ENCODE results near the gene ANKRD28. TPM values are rescaled to one million over a fixed set of nuclear protein-coding genes. Genes with fewer than 3 reads are reported as not detected.

The ANKRD28 gene
- total RNA-seq, 4 donors from 2014 or later = 97.1 to 121 (median 105) TPM

DNA sequence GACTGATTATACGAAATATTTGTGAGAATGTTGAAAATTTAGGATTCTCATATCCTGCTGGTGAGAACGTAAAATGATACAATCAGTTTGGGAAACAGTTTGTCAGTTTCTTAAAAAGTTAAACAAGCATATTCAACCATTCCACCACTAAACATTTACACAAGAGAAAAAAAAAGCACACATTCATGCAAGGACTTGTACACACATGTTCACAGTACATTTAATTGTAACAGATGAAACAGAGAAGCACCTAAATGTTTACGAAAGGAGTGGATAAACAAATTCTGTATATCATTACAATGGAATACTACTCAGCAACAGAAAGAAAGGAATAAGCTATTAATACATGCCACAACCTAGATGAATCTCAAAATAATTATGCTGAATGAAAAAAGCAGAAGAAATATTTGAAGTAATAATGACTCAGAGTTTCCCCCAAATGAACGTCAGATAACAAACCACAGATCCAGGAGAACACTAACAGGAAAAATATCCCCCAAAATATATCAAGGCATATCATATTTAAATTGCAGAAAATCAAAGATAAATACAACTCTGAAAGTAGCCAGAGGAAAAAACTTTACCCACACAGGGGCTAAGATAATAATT is 14.3 kb downstream of the ANKRD28 start:
- DNase-seq (no peak), ATAC-seq (no peak)
- H3K4me3 ChIP-seq = peak overlapping the region in 3 of 4 donors; percentile 3 to 43 (median 24)
- no peaks in the 10 kb centered on the region for H3K27me3 ChIP-seq
- intact Hi-C loops (cut with DNase I; ENCODE audit: low total_unique reads) (no loop called here), in situ Hi-C loops (cut with MboI; ENCODE audit: low sequenced_read_pairs in 4 of 4) (no loop called here)
- peaks cover 0 to 3% of the 10 kb centered on the region in 2 donors for H3K36me3 ChIP-seq
- TF ChIP-seq POLR2A (IDR thresholded peaks at IDR 0.05) = no peak
- TF ChIP-seq, protein P1, sequence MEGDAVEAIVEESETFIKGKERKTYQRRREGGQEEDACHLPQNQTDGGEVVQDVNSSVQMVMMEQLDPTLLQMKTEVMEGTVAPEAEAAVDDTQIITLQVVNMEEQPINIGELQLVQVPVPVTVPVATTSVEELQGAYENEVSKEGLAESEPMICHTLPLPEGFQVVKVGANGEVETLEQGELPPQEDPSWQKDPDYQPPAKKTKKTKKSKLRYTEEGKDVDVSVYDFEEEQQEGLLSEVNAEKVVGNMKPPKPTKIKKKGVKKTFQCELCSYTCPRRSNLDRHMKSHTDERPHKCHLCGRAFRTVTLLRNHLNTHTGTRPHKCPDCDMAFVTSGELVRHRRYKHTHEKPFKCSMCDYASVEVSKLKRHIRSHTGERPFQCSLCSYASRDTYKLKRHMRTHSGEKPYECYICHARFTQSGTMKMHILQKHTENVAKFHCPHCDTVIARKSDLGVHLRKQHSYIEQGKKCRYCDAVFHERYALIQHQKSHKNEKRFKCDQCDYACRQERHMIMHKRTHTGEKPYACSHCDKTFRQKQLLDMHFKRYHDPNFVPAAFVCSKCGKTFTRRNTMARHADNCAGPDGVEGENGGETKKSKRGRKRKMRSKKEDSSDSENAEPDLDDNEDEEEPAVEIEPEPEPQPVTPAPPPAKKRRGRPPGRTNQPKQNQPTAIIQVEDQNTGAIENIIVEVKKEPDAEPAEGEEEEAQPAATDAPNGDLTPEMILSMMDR (IDR thresholded peaks at IDR 0.05 in 4 of 5, conservative IDR thresholded peaks at IDR 0.05 in 1 of 5) = no peak
- H3K9me3 ChIP-seq = no peaks in the 10 kb centered on the region
- peak overlapping the region; percentile 55 to 83 (median 76) for H3K27ac ChIP-seq
- H3K4me1 ChIP-seq = peaks cover 41 to 52% of the 10 kb centered on the region in 2 donors

DNA sequence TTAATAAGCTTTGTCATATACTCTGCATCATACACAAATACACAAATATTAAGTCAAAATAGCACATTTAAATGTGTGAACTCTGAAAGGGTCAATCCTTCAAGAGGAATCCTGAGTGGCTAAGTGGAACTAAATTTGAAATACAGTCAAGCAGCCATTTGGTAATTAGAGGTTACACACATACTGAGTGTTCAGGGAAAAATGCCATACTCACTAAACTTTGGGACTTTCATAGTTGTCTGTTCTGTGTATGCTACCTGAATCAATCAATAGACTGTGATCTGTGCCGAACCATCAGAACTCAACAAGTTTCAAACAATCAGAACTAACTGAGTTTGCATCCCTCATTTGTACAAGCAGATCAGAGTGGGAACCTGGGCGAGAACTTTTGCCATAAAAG is 15.3 kb downstream of the ANKRD28 start:
- DNase-seq = no peak
- Histone ChIP-seq H3K4me3 (peak overlapping the region; percentile 12 to 43 (median 21)), H3K9me3 (no peaks in the 10 kb centered on the region), H3K4me1 (peaks cover 41 to 50% of the 10 kb centered on the region in 2 donors), H3K27me3 (no peaks in the 10 kb centered on the region), H3K36me3 (peaks cover 0 to 3% of the 10 kb centered on the region in 2 donors), H3K27ac (peak overlapping the region; percentile 55 to 83 (median 76))
- TF ChIP-seq POLR2A (IDR thresholded peaks at IDR 0.05) = no peak
- TF ChIP-seq, protein P1 (IDR thresholded peaks at IDR 0.05 in 4 of 5, conservative IDR thresholded peaks at IDR 0.05 in 1 of 5) = no peak
- ATAC-seq = peak; percentile 24
- in situ Hi-C loops (cut with MboI; ENCODE audit: low sequenced_read_pairs in 4 of 4) (no loop called here), intact Hi-C loops (cut with DNase I; ENCODE audit: low total_unique reads) (no loop called here)

DNA sequence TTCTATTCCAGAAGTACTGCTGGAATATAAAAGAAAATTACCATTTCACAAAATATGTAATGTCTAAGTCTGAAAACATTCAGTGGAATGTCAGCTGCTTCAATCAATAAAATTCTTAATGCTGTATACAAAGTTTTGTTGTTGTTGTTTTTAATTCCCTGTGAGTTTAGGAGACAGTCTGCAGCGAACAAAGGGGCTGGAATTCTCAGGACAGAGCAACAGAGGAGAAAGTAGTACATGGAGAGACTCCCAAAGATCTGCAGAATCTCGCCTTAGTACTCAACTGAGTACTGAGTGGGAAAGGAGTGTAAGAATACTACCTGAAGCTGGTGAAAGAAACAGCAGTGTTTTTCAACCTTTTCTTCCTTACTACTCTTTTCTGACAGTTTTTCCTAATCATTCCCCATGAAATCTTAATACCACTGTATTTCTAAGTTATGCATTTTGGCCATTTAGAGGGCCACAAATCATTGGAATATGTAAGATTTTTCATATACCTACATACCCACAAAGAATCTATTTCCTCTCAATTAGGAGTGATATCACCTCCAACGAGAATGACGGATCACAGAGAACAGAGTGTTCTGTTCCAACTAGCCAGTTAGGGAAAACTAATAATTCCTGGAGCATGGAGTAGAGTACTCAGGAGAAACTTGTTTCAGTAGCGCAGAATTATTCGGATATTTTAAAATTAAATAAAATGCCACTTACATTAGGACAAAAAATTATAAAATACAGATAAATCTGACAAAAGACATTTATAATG is 16.0 kb downstream of the ANKRD28 start:
- TF ChIP-seq POLR2A (IDR thresholded peaks at IDR 0.05) = peak in 1 of 2 donors; percentile 41
- TF ChIP-seq, protein P1 (IDR thresholded peaks at IDR 0.05 in 4 of 5, conservative IDR thresholded peaks at IDR 0.05 in 1 of 5) = no peak
- Histone ChIP-seq H3K27ac (peak overlapping the region; percentile 55 to 83 (median 76)), H3K36me3 (no peaks in the 10 kb centered on the region), H3K9me3 (no peaks in the 10 kb centered on the region), H3K4me3 (peak overlapping the region; percentile 12 to 43 (median 28)), H3K27me3 (no peaks in the 10 kb centered on the region), H3K4me1 (peaks cover 41 to 44% of the 10 kb centered on the region in 2 donors)
- intact Hi-C loops (cut with DNase I; ENCODE audit: low total_unique reads) = no loop called here
- no peak for DNase-seq
- ATAC-seq = peak; percentile 90 to 91
- in situ Hi-C loops (cut with MboI; ENCODE audit: low sequenced_read_pairs in 4 of 4) = no loop called here

DNA sequence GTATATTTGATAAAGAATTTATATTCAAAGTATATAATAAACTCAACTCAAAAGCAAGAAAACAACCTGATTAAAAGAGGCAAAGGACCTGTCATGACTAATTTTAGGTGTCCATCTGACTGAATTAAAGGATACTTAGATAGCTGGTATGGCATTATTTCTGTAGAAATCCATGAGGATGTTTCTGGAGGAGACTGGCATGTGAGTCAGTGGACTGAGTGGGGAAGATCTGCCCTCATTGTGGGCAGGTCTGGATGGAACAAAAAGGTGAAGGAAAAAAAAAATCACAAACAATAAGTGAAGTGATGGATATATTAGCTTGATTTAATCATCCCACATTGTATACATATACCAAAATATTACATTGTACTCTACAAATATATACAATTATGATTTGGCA is 16.6 kb downstream of the ANKRD28 start:
- Histone ChIP-seq H3K4me3 (peak overlapping the region in 3 of 4 donors; percentile 12 to 43 (median 24)), H3K9me3 (no peaks in the 10 kb centered on the region), H3K27me3 (no peaks in the 10 kb centered on the region), H3K27ac (peak overlapping the region; percentile 55 to 83 (median 76)), H3K4me1 (peaks cover 41 to 43% of the 10 kb centered on the region in 2 donors), H3K36me3 (no peaks in the 10 kb centered on the region)
- in situ Hi-C loops (cut with MboI; ENCODE audit: low sequenced_read_pairs in 4 of 4) (no loop called here), intact Hi-C loops (cut with DNase I; ENCODE audit: low total_unique reads) (no loop called here)
- TF ChIP-seq POLR2A (IDR thresholded peaks at IDR 0.05) = no peak
- TF ChIP-seq, protein P1 (IDR thresholded peaks at IDR 0.05 in 4 of 5, conservative IDR thresholded peaks at IDR 0.05 in 1 of 5) = no peak
- ATAC-seq (no peak), DNase-seq (no peak)

All from gastrocnemius medialis (tissue), 4 donors.